Coronary artery (tissue), 2 donors: ENCODE measurements around the gene LRIG3.

Source experiments
- DNase-seq: peaks from one replicate; pipeline ENCODE4 v3.0.0-alpha.2; 2017; ENCODE audit warnings: low spot score
- H3K27ac ChIP-seq, 2 donors: fragments of 200-600 bp; sonication (generic); one replicate each; pipeline ENCODE4 v1.5.1; 2016 to 2019
- H3K4me3 ChIP-seq: fragments of 200-600 bp; sonication (generic); 2 replicates; pipeline ENCODE4 v1.5.1; 2016; ENCODE audit warnings: mild to moderate bottlenecking, moderate library complexity
- CTCF ChIP-seq: fragments of 200-600 bp; sonication (generic); IDR thresholded peaks from one replicate; pipeline ENCODE4 v1.5.1; 2019; ENCODE audit warnings: antibody characterized with exemption

The LRIG3 gene

DNA sequence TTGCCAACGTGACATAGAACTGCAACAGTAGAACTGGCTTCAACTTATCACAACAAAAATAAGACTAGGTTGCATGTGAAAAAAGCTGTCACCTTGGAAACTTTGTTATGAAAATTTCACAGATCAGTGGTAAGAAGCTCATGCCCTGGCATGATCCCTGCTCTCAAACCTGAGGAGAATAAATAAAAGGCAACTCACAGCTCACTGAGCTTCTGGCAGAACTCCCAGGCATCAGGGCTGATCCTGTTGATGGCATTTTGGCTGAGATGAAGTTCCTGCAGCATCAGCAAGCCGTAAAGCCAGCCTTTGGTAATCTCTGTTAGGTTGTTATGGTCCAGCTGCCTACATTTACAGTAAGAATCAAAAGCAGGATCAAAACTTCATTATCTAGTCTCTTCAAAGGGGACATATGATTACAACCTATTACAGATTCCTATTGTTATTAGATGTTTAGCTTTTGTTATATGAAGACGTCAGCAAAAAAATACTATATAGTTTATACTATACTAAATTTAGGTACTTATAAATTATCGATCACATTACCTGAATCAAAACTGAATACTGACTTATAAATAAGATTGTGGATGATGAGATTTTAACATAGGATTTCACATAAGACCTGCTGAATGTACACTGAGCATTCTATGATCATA is 32.0 kb downstream of the LRIG3 start:
- no peak for DNase-seq
- no peak for TF ChIP-seq CTCF
- H3K27ac ChIP-seq, result peak overlapping the region in 1 of 2 donors; percentile 13
- H3K4me3 ChIP-seq, result no peak overlapping the region

DNA sequence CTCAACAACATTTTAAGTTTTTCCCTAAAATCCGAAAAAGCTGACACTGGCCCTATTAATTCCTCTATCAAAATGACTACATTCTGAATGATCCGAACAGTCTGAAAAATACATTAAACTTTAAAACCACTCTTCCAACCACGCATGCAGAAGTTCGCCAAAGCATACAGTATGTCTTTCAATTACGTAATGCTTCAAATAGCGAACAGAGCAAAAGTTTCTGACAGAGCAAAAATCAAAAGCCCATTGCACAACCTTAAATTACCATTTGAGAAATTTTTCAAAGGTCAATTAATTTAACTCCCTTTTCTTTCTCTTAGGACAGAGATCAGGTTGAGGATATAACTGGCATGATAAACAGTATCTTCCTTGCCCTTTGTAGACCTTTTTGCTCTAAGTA is 33.2 kb downstream of the LRIG3 start:
- H3K4me3 ChIP-seq, result no peak overlapping the region
- no peak overlapping the region for H3K27ac ChIP-seq
- no peak for DNase-seq
- no peak for TF ChIP-seq CTCF

- H3K4me3 ChIP-seq, result no peak overlapping the region
- no peak for TF ChIP-seq CTCF
- DNase-seq, result no peak
- H3K27ac ChIP-seq, result no peak overlapping the region
Observed at GRCh38 chr12:58886474-58886873, 33.8 kb downstream of the LRIG3 start.

- DNase-seq, result no peak
- Histone ChIP-seq H3K4me3 (no peak overlapping the region), H3K27ac (peak overlapping the region; percentile 5 to 55)
- TF ChIP-seq CTCF, result no peak
Observed at GRCh38 chr12:58884916-58885315, 35.4 kb downstream of the LRIG3 start.

DNA sequence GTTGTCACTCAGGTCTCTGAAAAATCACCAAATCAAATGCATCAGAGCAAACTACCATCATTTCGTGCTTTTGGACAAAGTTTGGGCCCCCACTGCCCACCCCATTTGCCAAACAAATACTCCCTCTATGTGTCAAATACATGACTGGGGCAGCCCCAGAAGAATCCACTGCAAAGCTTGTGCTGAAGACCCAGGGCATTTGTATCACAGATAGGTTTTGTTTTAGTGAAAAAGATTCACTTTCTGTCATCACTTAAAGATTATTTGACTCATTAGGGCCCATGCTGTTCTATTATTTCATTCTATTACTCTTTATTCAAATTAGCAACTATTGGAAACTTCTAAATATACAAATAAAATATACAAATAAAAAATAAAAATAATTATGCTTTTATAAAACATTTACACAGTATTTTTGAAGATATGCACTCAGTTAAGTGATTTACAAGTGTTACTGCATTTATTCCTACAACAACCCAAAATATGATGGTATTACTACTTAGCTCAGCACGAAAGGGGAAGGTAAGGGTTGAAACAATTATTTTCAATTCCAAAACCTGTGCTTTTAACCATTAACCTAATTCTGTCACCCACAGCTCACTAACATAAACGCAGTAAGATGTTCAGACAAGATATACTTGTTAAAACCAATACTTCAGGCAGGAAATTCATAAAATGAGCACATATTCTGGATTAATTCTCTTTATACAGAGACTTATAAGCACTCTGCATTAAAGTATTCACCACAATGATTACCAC is 36.5 kb downstream of the LRIG3 start:
- peak overlapping the region; percentile 25 to 62 for H3K27ac ChIP-seq
- DNase-seq, result no peak
- no peak overlapping the region for H3K4me3 ChIP-seq
- no peak for TF ChIP-seq CTCF

DNA sequence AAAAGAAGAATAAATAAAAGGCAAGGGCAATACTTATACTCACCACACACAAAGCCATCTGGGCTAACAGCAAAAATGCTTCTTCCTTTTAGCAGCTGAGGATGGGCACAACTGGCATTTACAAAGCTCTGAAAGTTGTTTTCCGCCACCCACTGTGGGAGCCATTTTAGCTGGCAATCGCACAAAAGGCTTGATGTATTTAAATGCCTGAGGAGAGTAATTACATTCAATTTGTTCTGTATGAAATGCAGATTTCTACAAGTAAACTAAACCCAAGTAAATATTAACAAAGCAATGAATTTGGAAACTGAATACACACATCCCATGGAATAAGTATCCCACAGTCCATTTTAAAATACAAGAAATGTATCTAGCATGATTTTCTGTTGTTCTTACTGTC is 37.5 kb downstream of the LRIG3 start:
- no peak for TF ChIP-seq CTCF
- peak overlapping the region; percentile 40 to 52 for H3K27ac ChIP-seq
- no peak for DNase-seq
- no peak overlapping the region for H3K4me3 ChIP-seq

DNA sequence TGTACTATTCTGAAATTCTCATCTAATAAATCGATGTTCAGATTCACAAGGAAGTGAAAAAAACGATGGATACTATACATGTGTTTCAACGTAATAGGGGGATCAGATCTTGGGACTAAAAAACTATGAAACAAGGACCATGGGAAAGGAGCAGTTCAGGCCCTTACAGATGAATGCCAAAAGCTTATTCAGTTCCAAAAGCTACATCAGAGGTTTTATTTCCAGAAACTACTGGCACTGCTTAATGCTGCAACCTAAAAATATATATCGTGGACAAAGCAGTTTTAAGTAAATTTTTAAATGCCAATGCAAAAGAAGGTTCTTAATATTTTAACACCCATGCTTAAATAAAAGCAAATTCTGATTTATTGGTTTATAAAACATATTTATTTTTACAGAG is 38.5 kb downstream of the LRIG3 start:
- peak overlapping the region; percentile 57 to 61 for H3K27ac ChIP-seq
- H3K4me3 ChIP-seq, result no peak overlapping the region
- no peak for DNase-seq
- TF ChIP-seq CTCF, result no peak
